Osteocyte (in vitro differentiated cells): ENCODE results near the gene ENKD1. TPM values are rescaled to one million over a fixed set of nuclear protein-coding genes. Genes with fewer than 3 reads are reported as not detected.
"Not testable (repeated sequence)": the region's sequence is repeated elsewhere in the genome, so short reads cannot be mapped to it uniquely, and the experiment has no call there.

ENCODE experiments used
- DNase-seq: peaks from one replicate; pipeline ENCODE4 v3.0.0; 2021; ENCODE audit warnings: mixed read lengths; ENCODE audit not compliant: unreplicated experiment; ENCODE audit errors: extremely low spot score
- H3K27ac Mint-ChIP-seq: one replicate; pipeline ENCODE4 v1.8.0; 2021; ENCODE audit warnings: mild to moderate bottlenecking, mixed read lengths; ENCODE audit not compliant: unreplicated experiment
- H3K27me3 Mint-ChIP-seq: one replicate; pipeline ENCODE4 v1.8.0; 2021; ENCODE audit warnings: mixed read lengths; ENCODE audit not compliant: unreplicated experiment
- H3K36me3 Mint-ChIP-seq: one replicate; pipeline ENCODE4 v1.8.0; 2021; ENCODE audit warnings: mixed read lengths; ENCODE audit not compliant: unreplicated experiment
- H3K4me1 Mint-ChIP-seq: one replicate; pipeline ENCODE4 v1.8.0; 2021; ENCODE audit warnings: mixed read lengths; ENCODE audit not compliant: unreplicated experiment
- H3K4me3 Mint-ChIP-seq: one replicate; pipeline ENCODE4 v1.8.0; 2021; ENCODE audit warnings: mild to moderate bottlenecking, moderate library complexity, mixed read lengths; ENCODE audit not compliant: unreplicated experiment
- H3K9me3 Mint-ChIP-seq: one replicate; pipeline ENCODE4 v1.8.0; 2021; ENCODE audit warnings: mixed read lengths; ENCODE audit not compliant: unreplicated experiment
- CTCF ChIP-seq: fragments of 200-600 bp; sonication (generic); IDR thresholded peaks from 2 replicates; pipeline ENCODE4 v1.5.0; 2021; ENCODE audit warnings: antibody characterized with exemption, mild to moderate bottlenecking, moderate library complexity
- total RNA-seq: library from RNA; stranded (reverse); gene quantifications from 2 replicates; pipeline ENCODE4 v1.2.1, GENCODE V29; 2021

The ENKD1 gene
- total RNA-seq, 1 donor from 2014 or later, result 11.7 TPM

DNA sequence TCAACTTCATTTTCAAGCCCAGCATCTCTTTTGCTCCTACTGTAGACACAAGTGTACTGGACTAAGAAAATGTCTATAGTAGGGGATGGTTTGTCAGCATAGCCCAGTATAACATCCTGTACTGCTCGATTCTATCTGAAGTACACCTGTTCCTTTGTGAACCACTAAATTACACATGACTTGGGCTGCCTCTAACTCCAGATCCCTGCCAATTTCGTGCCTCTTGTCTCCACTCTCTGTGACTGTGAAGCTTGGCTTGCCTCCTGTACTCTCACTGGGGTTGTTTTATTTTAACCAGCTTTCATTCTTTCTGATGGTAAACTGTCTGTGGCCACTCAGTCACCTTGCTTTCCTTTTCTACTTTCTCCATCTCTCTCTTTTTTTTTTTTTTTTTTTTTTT is 28.1 kb upstream of the ENKD1 start:
- Mint-ChIP-seq H3K4me1 (no peaks in the 10 kb centered on the region), H3K4me3 (no peak overlapping the region), H3K27ac (no peak overlapping the region), H3K27me3 (no peaks in the 10 kb centered on the region), H3K9me3 (no peaks in the 10 kb centered on the region), H3K36me3 (peaks cover 4% of the 10 kb centered on the region)
- TF ChIP-seq CTCF, result no peak
- DNase-seq, result no peak

DNA sequence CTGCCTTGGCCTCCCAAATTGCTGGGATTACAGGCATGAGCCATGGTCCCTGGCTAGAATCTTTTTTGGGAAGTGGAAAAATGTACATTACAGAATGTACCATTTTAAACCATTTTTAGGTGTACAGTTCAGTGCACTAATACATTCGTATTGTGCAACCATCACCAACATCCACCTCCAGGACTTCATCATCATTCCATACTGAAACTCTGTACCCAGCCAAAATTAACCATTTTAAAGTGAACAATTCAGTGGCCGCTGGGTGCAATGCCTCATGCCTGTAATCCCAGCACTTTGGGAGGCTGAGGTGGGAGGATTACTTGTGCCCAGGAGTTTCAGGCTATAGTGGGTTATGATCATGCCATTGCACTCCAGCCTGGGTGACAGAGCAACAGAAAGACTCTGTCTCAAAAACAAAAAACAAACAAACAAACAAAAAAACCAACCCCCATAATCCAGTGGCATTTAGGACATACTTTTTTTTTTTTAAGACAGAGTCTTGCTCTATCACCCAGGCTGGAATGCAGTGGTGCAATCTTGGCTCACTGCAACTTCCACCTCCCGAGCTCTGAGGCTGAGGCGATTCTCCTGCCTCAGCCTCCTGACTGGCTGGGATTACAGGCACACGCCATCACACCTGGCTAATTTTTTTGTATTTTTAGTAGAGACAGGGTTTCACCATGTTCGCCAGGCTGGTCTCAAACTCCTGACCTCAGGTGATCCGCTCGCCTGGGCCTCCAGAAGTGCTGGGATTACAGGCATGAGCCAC is 27.2 kb upstream of the ENKD1 start:
- not testable (repeated sequence) for DNase-seq, H3K9me3 Mint-ChIP-seq, H3K27ac Mint-ChIP-seq, H3K27me3 Mint-ChIP-seq, H3K36me3 Mint-ChIP-seq, H3K4me1 Mint-ChIP-seq, H3K4me3 Mint-ChIP-seq

GRCh38 chr16:67685388-67686112 is 19.0 kb upstream of the ENKD1 start:
- no peak for DNase-seq
- H3K27me3 Mint-ChIP-seq, result no peaks in the 10 kb centered on the region
- no peak overlapping the region for H3K27ac Mint-ChIP-seq
- TF ChIP-seq CTCF, result no peak
- peaks cover 16% of the 10 kb centered on the region for H3K36me3 Mint-ChIP-seq
- peaks cover 1% of the 10 kb centered on the region for H3K4me1 Mint-ChIP-seq
- no peak overlapping the region for H3K4me3 Mint-ChIP-seq
- no peaks in the 10 kb centered on the region for H3K9me3 Mint-ChIP-seq

DNA sequence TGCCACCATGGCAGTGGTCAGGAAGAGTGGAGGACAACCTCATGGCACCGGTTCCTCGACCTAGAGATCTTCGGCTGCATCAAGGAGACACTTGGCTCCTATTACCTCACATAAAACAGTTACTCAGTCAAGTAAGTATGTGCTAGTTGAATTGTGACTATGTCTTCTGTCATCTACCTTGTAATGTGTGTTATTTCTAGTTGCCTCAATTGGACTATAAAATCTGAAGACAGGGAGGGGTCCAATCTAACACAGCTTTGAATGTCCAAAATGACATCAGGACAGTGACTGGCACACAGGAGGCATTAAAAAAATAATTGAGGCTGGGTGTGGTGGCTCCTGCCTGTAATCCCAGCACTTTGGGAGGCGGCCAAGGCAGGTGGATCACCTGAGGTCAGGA is 17.2 kb upstream of the ENKD1 start:
- no peak overlapping the region for H3K27ac Mint-ChIP-seq
- H3K36me3 Mint-ChIP-seq, result peaks cover 15% of the 10 kb centered on the region
- no peak for TF ChIP-seq CTCF
- H3K4me1 Mint-ChIP-seq, result peaks cover 1% of the 10 kb centered on the region
- H3K27me3 Mint-ChIP-seq, result no peaks in the 10 kb centered on the region
- H3K9me3 Mint-ChIP-seq, result no peaks in the 10 kb centered on the region
- DNase-seq, result no peak
- no peak overlapping the region for H3K4me3 Mint-ChIP-seq

DNA sequence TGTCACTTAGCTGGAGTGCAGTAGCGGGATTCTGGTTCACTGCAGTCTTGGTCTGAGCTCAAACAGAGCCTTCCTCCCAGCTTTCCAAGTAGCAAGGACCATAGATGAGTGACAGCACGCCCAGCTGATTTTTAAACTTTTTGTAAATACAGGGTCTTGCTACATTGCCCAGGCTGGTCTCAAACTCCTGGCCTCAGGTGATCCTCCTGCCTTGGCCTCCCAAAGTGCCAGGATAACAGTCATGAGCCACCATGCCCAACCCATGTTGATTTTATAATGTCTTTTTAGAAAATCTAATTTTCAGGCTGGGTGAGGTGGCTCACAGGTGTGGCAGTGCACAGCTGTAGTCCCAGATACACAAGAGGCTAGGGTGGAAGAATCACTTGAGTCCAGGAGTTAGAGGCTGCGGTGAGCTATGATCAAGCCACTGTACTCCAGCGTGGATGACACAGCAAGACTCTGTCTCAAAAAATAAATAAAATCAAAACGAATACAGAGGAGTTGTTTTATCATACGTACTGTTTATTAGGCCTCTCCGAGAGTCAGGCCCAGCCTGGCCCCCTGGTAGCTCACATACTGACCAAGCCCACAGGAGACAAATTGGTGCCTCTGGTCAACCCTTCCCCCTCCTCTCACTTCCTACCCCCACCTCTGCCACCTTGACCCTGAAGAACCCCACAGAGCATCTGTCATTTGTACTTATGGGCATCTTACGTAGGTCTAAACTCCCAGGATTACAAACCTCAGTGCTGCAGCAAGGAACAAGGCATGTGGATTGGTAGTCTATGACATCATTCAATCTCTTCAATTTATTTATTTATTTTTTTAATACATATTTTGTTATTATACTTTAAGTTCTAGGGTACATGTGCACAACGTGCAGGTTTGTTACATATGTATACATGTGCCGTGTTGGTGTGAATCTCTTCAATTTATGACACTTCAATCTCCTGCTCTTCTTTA is 13.7 kb upstream of the ENKD1 start:
- Mint-ChIP-seq H3K9me3 (no peaks in the 10 kb centered on the region), H3K36me3 (peaks cover 9% of the 10 kb centered on the region), H3K27me3 (no peaks in the 10 kb centered on the region), H3K4me3 (no peak overlapping the region), H3K27ac (no peak overlapping the region), H3K4me1 (no peaks in the 10 kb centered on the region)
- TF ChIP-seq CTCF, result no peak
- no peak for DNase-seq
